ENCODE results near the gene RAP2C. TPM values are rescaled to one million over a fixed set of nuclear protein-coding genes. Genes with fewer than 3 reads are reported as not detected.
"Not testable (repeated sequence)": the region's sequence is repeated elsewhere in the genome, so short reads cannot be mapped to it uniquely, and the experiment has no call there.

RAP2C gene
- total RNA-seq, 4 donors from 2014 or later = 7.0 to 143 (median 38.4) TPM

DNA sequence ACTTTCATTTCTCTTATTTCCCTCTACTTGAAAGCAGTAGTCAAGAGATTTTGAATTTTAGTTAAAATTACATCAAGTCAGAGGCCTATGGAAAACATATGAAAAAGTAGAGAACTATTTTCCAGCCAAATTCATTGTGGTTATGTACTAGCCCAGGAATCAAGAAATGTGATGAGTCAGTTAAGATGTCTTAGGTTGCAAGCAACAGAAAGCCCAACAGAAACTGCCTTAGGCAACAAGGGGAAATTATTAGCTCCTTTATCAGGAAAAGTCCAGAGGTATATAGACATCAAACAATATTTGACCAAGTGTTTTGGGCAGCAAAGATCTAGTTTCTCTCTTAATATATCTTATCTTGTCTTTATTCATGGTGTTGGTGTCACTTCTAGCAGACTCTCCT is 53.6 kb downstream of the RAP2C start:
- Histone ChIP-seq H3K27ac (no peak overlapping the region), H3K36me3 (no peaks in the 10 kb centered on the region), H3K27me3 (no peaks in the 10 kb centered on the region), H3K4me3 (no peak overlapping the region), H3K9me3 (no peaks in the 10 kb centered on the region), H3K4me1 (no peaks in the 10 kb centered on the region)
- in situ Hi-C loops (cut with MboI; ENCODE audit: low pct_ligation_motif_present in 1 of 4, low pct_unique_long_range_greater_than_20kb in 1 of 4, low sequenced_read_pairs in 3 of 4) (no loop called here), intact Hi-C loops (cut with DNase I; ENCODE audit: low total_unique reads) (no loop called here)
- TF ChIP-seq, protein P1, sequence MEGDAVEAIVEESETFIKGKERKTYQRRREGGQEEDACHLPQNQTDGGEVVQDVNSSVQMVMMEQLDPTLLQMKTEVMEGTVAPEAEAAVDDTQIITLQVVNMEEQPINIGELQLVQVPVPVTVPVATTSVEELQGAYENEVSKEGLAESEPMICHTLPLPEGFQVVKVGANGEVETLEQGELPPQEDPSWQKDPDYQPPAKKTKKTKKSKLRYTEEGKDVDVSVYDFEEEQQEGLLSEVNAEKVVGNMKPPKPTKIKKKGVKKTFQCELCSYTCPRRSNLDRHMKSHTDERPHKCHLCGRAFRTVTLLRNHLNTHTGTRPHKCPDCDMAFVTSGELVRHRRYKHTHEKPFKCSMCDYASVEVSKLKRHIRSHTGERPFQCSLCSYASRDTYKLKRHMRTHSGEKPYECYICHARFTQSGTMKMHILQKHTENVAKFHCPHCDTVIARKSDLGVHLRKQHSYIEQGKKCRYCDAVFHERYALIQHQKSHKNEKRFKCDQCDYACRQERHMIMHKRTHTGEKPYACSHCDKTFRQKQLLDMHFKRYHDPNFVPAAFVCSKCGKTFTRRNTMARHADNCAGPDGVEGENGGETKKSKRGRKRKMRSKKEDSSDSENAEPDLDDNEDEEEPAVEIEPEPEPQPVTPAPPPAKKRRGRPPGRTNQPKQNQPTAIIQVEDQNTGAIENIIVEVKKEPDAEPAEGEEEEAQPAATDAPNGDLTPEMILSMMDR (IDR thresholded peaks at IDR 0.05) = no peak
- TF ChIP-seq POLR2AphosphoS5 (IDR thresholded peaks at IDR 0.05) (no peak), POLR2A (IDR thresholded peaks at IDR 0.05) (no peak), EP300 (IDR thresholded peaks at IDR 0.05; ENCODE audit: low read depth) (no peak)
- DNase-seq = no peak

DNA sequence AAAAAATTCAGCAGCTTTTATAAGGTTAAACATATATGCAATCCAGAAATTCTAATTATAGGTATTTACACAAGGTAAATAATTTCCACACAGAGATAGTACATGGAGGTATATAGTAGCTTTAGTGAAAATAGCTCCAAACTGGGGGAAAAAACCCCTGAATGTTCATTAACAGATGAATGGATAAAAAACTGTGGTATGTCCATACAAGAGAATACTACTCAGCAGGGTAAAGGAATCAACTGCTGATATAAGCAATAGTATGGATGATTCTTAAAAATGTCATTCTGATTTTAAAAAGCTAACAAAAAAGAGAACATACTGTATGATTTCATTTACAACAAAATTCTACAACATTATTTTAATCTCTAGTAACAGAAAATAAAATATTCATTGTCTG is 54.2 kb downstream of the RAP2C start:
- Histone ChIP-seq H3K4me3 (no peak overlapping the region), H3K27me3 (no peaks in the 10 kb centered on the region), H3K27ac (no peak overlapping the region), H3K9me3 (no peaks in the 10 kb centered on the region), H3K36me3 (no peaks in the 10 kb centered on the region), H3K4me1 (no peaks in the 10 kb centered on the region)
- TF ChIP-seq EP300 (IDR thresholded peaks at IDR 0.05; ENCODE audit: low read depth) = no peak
- TF ChIP-seq POLR2A (IDR thresholded peaks at IDR 0.05) = no peak
- no peak for TF ChIP-seq POLR2AphosphoS5 (IDR thresholded peaks at IDR 0.05)
- TF ChIP-seq, protein P1 (IDR thresholded peaks at IDR 0.05) = no peak
- intact Hi-C loops (cut with DNase I; ENCODE audit: low total_unique reads) = no loop called here
- DNase-seq = no peak
- in situ Hi-C loops (cut with MboI; ENCODE audit: low pct_ligation_motif_present in 1 of 4, low pct_unique_long_range_greater_than_20kb in 1 of 4, low sequenced_read_pairs in 3 of 4) = no loop called here

DNA sequence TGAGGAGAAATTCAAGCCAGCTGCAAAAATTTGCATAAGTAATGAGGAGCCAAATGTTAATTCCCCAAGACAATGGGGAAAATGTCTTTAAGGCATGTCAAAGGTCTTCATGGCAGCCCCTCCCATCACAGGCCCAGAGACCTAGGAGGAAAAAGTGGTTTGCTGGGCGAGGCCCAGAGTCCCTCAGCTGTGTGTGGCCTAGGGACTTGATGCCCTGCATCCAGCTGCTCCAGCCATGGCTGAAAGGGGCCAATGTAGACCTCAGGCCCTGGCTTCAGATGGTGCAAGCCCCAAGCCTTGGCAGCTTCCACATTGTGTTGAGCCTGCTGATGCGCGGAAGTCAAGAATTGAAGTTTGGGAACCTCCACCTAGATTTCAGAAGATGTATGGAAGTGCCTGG is 56.2 kb downstream of the RAP2C start:
- intact Hi-C loops (cut with DNase I; ENCODE audit: low total_unique reads); H3K27me3 ChIP-seq; H3K36me3 ChIP-seq; H3K27ac ChIP-seq; in situ Hi-C loops (cut with MboI; ENCODE audit: low pct_ligation_motif_present in 1 of 4, low pct_unique_long_range_greater_than_20kb in 1 of 4, low sequenced_read_pairs in 3 of 4); H3K4me1 ChIP-seq; H3K9me3 ChIP-seq; H3K4me3 ChIP-seq; DNase-seq: not testable (repeated sequence)
- 74% methylated on average over 3 of the region's 3 CpGs; no CpG with 5 or more reads in 1 of the 2 donors for WGBS, 2 donors (ENCODE audit: low coverage in 1 of 2)

DNA sequence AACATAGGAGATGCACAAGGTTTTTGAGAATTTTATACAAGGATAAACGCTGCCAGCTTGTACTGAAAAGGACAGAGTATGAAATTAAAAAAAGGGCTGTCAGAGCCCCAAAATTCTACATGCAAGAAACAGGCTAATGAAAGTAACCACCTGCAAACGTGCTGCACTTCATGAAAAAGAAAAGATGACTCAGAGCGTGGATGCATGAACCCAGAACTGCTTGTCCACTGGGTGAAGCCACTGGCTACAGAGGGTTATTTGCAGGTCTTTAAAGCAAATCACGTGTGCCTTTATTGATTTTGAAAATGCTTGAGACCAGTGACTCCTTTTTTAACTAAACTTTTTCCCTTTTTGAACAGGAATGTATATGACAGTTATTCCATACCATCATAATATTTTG is 66.1 kb downstream of the RAP2C start:
- H3K4me3 ChIP-seq = no peak overlapping the region
- no peak for TF ChIP-seq POLR2A (IDR thresholded peaks at IDR 0.05)
- TF ChIP-seq, protein P1 (IDR thresholded peaks at IDR 0.05) = no peak
- TF ChIP-seq POLR2AphosphoS5 (IDR thresholded peaks at IDR 0.05) = no peak
- no peak for TF ChIP-seq EP300 (IDR thresholded peaks at IDR 0.05; ENCODE audit: low read depth)
- no peaks in the 10 kb centered on the region for H3K36me3 ChIP-seq
- no peaks in the 10 kb centered on the region for H3K9me3 ChIP-seq
- intact Hi-C loops (cut with DNase I; ENCODE audit: low total_unique reads) (no loop called here), in situ Hi-C loops (cut with MboI; ENCODE audit: low pct_ligation_motif_present in 1 of 4, low pct_unique_long_range_greater_than_20kb in 1 of 4, low sequenced_read_pairs in 3 of 4) (no loop called here)
- 49 to 100% methylated on average over 1 to 4 of the region's 4 CpGs for WGBS, 2 donors (ENCODE audit: low coverage in 1 of 2)
- no peaks in the 10 kb centered on the region for H3K4me1 ChIP-seq
- DNase-seq = no peak
- no peak overlapping the region for H3K27ac ChIP-seq
- no peaks in the 10 kb centered on the region for H3K27me3 ChIP-seq

Other genes starting within 250 kb of the RAP2C start
- 10 to 100 TPM in 3 of 4 donors, 1 to 10 TPM in 1; 7.1 to 21.9 (median 18.6) TPM for gene STK26, start 196.1 kb downstream of the RAP2C start, total RNA-seq
- not detected for gene FRMD7, start 91.4 kb downstream of the RAP2C start, total RNA-seq

Measured in transverse colon (tissue), 4 donors.